Cardiac fibroblast (primary cell): ENCODE data around the gene NR2F6.

Source experiments
- DNase-seq, 2 donors: peaks; one replicate each; pipeline versions ENCODE4 v3.0.0 to v3.0.0-alpha.2; 2010; ENCODE audit warnings: low read depth in 2 of 2
- H3K4me3 ChIP-seq, 2 donors: replicated peaks in 1 of 2; 1 replicate in 1 of 2; 2 replicates in 1 of 2; pipeline ENCODE4 v1.5.1; 2011; ENCODE audit warnings: low read depth in 2 of 2, low read length in 2 of 2, mild to moderate bottlenecking in 2 of 2, moderate library complexity in 1 of 2
- TF ChIP-seq, protein P1 (sequence below): IDR thresholded peaks from one replicate; pipeline ENCODE4 v1.5.1; 2011; ENCODE audit warnings: low read depth, mild to moderate bottlenecking, low read length, inconsistent platforms

The NR2F6 gene

DNA sequence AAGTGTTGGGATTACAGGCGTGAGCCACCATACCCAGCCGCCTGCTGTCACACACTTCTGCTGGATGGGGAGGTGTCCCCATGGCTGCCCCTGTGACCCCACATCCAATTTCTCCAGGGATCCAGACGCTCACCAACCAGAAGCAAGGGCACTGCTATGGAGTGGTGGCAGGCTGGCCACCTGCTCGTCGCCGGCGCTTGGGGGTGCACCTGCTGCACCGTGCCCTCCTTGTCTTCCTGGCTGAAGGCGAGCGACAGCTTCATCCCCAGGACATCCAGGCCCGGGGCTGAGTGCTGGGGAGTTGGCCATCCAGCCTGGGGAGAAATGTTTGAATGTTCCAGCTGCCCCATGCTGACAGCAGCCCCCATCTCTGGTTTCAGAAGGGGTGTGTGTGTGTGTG, 40.5 kb upstream of the NR2F6 start:
- no peak overlapping the region for H3K4me3 ChIP-seq
- TF ChIP-seq, protein P1, sequence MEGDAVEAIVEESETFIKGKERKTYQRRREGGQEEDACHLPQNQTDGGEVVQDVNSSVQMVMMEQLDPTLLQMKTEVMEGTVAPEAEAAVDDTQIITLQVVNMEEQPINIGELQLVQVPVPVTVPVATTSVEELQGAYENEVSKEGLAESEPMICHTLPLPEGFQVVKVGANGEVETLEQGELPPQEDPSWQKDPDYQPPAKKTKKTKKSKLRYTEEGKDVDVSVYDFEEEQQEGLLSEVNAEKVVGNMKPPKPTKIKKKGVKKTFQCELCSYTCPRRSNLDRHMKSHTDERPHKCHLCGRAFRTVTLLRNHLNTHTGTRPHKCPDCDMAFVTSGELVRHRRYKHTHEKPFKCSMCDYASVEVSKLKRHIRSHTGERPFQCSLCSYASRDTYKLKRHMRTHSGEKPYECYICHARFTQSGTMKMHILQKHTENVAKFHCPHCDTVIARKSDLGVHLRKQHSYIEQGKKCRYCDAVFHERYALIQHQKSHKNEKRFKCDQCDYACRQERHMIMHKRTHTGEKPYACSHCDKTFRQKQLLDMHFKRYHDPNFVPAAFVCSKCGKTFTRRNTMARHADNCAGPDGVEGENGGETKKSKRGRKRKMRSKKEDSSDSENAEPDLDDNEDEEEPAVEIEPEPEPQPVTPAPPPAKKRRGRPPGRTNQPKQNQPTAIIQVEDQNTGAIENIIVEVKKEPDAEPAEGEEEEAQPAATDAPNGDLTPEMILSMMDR: no peak
- no peak for DNase-seq

DNA sequence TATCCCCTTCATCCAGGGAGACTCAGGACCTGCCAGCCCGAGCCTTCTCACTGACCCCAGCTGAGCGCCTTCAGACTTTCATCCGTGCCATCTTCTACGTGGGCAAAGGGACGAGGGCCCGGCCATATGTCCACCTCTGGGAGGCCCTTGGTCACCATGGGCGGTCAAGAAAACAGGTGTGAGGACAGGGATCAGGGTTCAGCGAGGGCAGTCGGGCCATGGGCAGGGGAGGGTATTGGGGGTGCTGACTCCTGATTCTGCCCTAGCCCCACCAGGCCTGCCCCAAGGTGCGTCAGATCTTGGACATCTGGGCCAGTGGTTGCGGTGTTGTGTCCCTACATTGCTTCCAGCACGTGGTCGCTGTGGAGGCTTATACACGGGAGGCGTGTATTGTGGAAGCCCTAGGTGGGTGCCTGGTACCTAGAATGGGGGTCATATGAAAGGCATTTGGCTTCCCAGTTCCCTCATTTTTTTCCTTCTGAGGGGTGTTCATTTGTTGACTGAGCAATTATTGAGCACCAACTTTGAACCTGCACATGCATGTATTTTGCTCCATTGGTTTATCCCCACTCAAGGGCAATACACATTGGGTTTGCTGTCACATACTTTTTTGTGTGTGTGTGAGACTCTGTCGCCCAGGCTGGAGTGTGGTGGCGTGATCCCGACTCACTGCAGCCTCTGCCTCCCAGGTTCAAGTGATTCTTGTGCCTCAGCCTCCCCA, 39.9 kb upstream of the NR2F6 start:
- no peak overlapping the region for H3K4me3 ChIP-seq
- TF ChIP-seq, protein P1: no peak
- no peak for DNase-seq

DNA sequence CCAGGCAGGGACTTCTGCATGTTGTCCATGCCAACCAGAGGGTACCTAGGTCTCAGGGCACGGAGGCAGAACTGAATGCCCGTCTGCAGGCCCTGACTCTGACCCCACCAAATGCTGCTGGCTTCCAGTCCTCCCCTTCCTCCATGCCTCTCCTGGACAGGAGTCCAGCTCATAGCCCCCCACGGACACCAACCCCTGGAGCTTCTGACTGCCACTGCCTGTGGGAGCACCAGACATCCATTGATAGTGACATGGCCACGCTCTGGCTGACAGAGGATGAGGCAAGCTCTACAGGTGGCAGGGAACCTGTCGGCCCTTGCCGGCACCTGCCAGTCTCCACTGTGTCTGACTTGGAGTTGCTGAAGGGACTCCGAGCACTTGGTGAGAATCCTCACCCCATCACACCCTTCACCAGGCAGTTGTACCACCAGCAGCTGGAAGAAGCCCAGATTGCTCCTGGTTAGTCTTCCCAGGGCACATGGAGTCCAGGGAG, 37.8 kb upstream of the NR2F6 start:
- no peak overlapping the region for H3K4me3 ChIP-seq
- DNase-seq: no peak
- TF ChIP-seq, protein P1: no peak

DNA sequence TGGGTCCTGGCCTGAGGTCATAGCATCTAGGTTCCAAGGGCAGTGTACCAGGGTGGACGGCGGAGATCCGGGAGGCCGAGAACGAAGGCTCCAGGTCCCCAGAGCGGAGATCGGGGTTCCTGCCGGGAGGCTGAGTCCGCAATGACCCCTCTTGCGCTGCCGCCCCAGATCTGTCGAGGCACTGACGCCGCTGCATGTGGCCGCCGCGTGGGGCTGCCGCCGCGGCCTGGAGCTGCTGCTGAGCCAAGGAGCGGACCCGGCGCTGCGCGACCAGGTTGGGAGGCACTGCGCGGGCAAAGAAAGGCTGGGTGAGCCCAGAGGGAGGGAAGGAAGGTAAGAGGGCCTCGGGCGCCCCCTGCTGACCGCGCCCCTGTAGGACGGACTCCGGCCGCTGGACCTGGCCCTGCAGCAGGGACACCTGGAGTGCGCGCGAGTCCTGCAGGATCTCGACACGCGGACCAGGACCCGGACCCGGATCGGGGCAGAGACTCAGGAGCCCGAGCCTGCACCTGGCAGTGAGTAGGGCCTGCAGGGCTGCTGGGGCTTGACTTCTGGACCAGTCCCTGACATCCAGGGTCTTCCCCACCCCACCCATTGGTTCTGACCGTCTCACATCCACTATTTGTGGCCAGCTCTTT, 36.9 kb upstream of the NR2F6 start:
- TF ChIP-seq, protein P1: peak; percentile 91
- peak overlapping the region; percentile 21 to 33 for H3K4me3 ChIP-seq
- DNase-seq: peak; percentile 78 to 80

DNA sequence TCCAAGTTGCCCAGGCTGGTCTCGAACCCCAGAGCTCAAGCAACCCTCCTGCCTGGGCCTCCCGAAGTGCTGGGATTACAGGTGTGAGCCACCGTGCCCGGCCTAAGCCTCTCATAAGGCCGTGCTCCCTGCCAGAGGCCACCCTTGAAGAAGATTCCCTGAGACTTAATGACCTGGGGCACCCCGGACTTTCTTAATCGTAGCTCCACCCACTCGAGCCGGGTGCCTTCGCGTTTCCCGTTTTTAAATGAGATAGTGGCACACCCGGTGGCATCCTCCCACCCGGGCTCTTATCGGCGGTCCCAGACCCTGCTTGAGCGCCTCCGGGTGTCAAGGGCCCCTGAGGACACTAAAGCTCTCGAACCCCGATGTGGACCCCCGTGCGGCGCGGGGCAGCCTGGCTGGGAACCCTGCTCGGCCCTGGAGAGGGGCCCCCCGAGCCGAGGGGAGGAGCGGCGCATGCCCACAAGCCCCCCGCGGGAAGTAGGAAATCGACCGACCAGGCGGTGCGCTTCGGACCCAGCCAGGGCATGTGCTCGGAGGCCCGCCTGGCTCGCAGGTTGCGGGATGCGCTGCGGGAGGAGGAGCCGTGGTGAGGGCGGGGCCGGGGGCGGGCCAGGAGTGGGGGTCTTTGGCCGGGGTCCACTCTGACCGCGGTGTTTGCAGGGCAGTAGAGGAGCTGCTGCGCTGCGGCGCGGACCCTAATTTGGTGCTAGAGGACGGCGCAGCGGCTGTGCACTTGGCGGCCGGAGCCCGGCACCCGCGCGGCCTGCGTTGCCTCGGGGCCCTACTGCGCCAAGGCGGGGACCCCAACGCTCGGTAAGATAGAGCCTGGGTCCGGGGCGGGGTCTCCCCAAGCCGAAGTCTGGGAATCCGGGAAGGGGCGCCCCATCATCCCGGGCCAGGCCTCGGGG, 35.9 kb upstream of the NR2F6 start, which contains the start of gene ANKLE1:
Gene ANKLE1 (plus strand): TSS at position 511 of the 914 bp plus-strand sequence. CDS start 20 bp downstream, at position 531.
- TF ChIP-seq, protein P1: no peak
- no peak for DNase-seq
- peak within 1 kb of the TSS; percentile 27 to 33 for H3K4me3 ChIP-seq

DNA sequence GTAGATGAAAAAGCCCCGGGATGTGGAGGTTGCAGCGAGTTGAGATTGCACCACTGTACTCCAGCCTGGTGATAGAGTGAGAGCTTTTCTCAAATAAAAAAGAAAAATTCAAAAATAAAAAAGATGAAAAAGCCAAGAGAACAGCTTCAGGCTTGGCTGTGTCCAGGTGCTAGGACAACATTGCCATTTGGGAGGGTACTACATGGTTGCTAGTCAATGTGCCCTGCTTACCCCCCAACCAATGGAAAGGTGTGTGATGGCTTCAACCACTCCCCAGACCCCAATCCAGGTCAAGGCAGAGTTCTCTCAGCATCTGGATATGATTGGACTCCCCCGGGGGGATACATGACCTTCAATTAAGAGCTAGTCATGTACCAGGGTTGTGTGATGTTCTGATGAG, 33.7 kb upstream of the NR2F6 start:
- TF ChIP-seq, protein P1: no peak
- DNase-seq: no peak

More for the DNA sequence above, 33.7 kb upstream of the NR2F6 start:
- H3K4me3 ChIP-seq: no peak overlapping the region
